GM19468 (cell line): ENCODE results near the gene LRRD1.
"Not testable (repeated sequence)": the region's sequence is repeated elsewhere in the genome, so short reads cannot be mapped to it uniquely, and the experiment has no call there.

ENCODE experiments used
- ATAC-seq: cut with Tn5 transposase; IDR thresholded peaks from one replicate; pipeline ENCODE4 v1.9.1; 2021; ENCODE audit warnings: mild to moderate bottlenecking, moderate library complexity, moderate number of reproducible peaks; ENCODE audit not compliant: unreplicated experiment; ENCODE audit errors: extremely low read depth

Gene LRRD1

DNA sequence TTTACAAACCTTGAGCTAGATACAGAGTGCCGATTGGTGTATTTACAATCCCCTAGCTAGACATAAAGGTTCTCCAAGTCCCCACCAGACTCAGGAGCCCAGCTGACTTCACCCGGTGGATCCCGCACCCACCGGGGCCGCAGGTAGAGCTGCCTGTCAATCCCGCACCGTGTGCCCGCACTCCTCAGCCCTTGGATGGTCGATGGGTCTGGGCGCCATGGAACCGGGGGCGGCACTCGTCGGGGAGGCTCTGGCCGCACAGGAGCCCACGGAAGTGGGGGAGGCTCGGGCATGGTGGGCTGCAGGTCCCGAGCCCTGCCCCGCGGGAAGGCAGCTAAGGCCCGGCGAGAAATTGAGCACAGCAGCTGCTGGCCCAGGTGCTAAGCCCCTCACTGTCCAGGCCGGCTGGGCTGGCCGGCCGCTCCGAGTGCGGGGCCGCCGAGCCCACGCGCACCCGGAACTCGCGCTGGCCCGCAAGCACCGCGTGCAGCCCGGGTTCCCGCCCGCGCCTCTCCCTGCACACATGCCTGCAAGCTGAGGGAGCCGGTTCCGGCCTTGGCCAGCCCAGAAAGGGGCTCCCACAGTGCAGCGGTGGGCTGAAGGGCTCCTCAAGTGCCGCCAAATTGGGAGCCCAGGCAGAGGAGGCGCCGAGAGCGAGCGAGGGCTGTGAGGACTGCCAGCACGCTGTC is 35.6 kb downstream of the LRRD1 start:
- ATAC-seq, result not testable (repeated sequence)

GRCh38 chr7:92142791-92143190 is 36.2 kb downstream of the LRRD1 start:
- not testable (repeated sequence) for ATAC-seq

GRCh38 chr7:92141161-92141560 is 37.8 kb downstream of the LRRD1 start:
- ATAC-seq, result no peak

DNA sequence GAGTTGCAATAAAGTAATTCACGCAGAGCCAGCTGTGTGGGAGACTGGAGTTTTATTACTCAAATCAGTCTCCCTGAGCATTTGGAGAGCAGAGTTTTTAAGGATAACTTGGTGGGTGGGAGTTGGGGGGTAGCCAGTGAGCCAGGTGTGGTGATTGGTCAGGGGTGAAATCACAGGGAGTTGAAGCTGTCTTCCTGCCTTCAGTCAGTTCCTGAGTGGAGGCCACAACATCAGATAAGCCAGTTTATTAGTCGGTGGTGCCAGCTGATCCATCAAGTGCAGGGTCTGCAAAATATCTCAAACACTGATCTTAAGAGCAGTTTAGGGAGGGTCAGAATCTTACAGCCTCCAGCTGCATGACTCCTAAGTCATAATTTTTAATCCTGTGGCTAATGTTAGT is 41.4 kb downstream of the LRRD1 start:
- no peak for ATAC-seq

GRCh38 chr7:92135052-92135889 is 43.7 kb downstream of the LRRD1 start:
- no peak for ATAC-seq

GRCh38 chr7:92134271-92135051 is 44.5 kb downstream of the LRRD1 start, which contains the start of gene CYP51A1:
Gene CYP51A1, minus strand, starts transcription at chr7:92134477. Its CDS starts 113 bp downstream, at chr7:92134364.
- ATAC-seq, result peak; percentile 61

DNA sequence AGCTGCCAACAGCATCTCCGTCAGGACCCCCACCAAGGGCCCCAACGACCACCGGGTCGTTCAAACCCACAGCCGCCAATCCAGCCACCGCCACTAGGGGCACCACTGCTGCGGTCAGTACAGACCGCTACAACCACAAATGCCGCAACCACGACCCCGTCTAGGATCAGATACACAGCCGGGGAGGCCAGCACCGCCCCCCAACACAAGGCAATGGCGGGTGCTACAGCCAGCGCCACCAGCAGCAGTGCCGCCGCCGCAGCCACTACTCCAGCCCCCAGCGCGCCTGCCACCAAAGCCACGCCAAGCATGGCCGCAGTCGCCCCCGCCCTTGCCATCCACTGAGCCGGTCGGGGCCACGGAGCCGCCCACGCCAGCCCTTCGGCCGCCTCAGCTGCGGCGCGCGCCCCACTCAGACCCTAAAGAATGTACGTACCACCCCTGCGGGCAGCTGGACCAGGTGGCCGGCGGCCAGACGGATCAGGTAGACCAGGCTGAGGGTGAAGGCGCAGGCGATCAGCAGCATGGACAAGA is 45.1 kb downstream of the LRRD1 start:
- peak; percentile 3 for ATAC-seq

DNA sequence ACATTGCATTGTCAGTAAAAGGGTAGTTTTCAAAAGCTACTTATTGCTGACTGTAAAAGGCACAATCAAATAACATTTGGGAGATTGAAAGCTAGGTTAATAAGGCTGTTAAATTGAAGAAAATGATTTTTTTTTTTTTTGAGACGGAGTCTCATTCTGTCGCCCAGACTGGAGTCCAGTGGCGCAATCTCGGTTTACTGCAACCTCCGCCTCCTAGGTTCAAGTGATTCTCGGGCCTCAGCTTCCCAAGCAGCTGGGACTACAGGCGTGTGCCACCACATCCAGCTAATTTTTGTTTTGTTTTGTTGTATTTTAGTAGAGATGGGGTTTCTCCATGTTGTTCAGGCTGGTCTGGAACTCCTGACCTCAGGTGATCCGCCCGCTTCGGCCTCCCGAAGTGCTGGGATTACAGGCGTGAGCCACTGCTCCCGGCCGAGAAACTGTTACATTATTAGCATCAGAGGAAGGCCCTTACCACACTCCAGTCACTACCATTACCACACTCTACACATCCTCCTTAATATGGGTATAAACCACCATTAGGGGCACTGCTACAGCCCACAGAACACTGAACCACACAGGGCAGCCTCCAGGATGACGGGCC is 45.7 kb downstream of the LRRD1 start:
- ATAC-seq, result peak; percentile 3

GRCh38 chr7:92131764-92132330 is 47.1 kb downstream of the LRRD1 start:
- ATAC-seq, result no peak

DNA sequence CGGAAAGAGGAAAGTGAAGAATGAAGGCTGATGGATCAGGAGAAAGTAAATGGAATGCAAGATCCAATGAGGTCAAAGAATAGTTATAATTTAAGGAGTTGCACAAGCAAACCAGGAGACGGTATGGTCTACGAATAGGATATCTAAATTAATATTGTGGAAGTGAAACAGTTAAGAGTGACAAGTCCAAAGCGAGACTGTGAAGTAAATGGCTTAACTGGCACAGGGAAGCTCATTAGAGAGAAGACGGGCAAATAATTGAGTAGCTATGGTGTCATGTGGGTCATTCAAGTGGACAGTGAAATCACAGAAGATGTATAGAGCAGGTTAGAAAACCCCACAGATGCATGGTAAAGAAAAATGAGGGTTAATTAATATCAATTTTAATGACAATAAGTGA is 47.8 kb downstream of the LRRD1 start:
- no peak for ATAC-seq

GRCh38 chr7:92121681-92122080 is 57.3 kb downstream of the LRRD1 start:
- ATAC-seq, result no peak

GRCh38 chr7:92119213-92119759 is 59.7 kb downstream of the LRRD1 start:
- no peak for ATAC-seq

GRCh38 chr7:92116949-92117348 is 62.0 kb downstream of the LRRD1 start:
- ATAC-seq, result no peak

DNA sequence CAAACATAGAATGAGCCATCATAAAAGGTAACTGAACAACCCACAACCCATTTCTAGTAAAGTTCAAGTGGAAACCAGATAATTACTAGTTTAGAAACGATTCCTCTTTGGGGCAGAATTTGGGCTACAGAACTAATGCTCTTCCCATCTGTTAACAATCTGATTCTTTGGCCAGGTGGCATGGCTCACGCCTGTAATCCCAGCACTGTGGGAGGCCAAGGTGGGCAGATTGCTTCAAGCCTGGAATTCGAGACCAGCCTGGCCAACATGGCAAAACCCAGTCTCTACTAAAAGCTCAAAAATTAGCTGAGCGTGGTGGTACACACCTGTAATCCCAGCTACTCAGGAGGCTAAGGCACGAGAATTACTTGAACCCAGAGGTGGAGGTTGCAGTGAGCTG is 63.1 kb downstream of the LRRD1 start:
- ATAC-seq, result no peak

- no peak for ATAC-seq
Measured at GRCh38 chr7:92110857-92111256, 68.1 kb downstream of the LRRD1 start.

- no peak for ATAC-seq
Measured at GRCh38 chr7:92108821-92109220, 70.1 kb downstream of the LRRD1 start.

GRCh38 chr7:92102862-92103261 is 76.1 kb downstream of the LRRD1 start:
- ATAC-seq, result not testable (repeated sequence)

- ATAC-seq, result no peak
Measured at GRCh38 chr7:92100534-92100933, 78.4 kb downstream of the LRRD1 start.

DNA sequence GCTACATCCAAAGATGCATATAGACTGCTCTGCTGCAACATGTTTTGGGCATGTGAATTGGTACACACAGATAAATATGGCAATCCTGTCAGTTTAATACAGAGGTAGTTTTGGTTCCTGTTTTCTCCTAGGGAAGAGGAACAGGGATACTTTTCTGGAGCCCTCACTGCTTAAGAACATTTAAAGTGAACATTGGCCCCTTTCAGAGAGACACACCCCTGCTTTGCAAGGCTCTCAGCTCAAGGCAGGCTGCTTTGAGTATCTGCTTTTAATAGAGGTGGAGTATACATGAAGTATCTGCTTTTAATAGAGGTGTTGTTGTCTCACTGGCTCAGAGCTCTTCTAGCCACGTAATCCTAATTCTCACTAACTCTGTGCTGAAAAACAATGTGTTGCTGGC is 83.6 kb downstream of the LRRD1 start:
- no peak for ATAC-seq
